ENCODE data around the gene ZDHHC18.
"Not testable (repeated sequence)": the region's sequence is repeated elsewhere in the genome, so short reads cannot be mapped to it uniquely, and the experiment has no call there.

ZDHHC18 gene

GRCh38 chr1:26791626-26792025 lies 34.9 kb upstream of the ZDHHC18 start:
- no peak for DNase-seq

DNA sequence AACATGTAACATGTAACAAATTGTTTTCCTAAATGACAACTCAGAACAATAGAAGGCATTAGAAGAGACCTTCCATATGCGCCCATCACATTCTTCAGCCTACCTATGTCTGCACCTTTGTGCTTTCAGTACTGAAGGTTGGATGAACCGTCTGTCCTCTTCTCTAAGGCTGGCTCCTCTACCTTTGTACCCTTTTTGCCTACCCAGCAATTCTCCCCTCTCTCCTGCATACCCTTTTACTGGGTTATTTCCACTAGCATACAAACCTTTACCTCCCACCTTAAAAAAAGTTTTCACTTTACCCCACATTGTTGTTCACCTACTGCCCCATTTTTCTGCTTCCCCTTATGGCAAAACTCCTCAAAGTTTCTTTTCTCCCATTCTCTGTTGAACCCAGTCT lies 33.6 kb upstream of the ZDHHC18 start:
- no peak for DNase-seq

GRCh38 chr1:26794391-26794790 lies 32.1 kb upstream of the ZDHHC18 start:
- no peak for DNase-seq

DNA sequence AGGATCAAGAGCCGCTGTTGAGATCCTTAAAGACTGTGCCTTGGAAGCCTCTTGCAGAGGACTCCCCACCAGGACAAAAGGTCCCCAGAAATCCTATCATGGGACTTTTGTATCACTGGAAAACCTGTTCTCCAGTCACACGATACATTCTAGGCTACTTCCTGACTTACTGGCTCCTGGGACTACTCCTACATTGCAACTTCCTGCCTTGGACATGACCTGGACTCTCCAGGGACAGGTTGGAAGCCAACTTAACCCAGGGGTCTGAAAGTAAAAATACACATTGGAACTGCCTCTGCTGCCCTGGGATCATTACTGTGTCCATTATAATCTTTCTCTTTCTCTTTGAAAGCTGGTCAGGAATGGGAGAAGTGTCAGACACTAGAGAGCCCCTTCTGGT lies 28.9 kb upstream of the ZDHHC18 start:
- no peak for DNase-seq

- no peak for DNase-seq
Observed at GRCh38 chr1:26799479-26800142, 26.9 kb upstream of the ZDHHC18 start.

- not testable (repeated sequence) for DNase-seq
Observed at GRCh38 chr1:26803932-26804331, 22.6 kb upstream of the ZDHHC18 start.

DNA sequence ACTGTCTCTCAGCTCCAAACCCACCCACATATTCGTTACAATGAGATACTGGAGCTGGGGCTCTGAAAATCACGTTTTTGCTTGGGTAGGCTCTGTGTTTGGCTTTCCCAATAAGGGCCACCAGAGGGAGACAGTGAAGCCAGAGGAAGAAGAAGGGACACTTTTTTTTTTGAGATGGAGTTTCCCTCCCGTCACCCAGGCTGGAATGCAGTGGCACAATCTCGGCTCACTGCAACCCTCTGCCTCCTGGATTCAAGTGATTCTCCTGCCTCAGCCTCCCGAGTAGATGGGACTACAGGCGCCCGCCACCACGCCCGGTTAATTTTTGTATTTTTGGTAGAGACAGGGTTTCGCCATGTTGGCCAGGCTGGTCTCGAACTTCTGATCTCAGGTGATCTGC lies 16.4 kb upstream of the ZDHHC18 start:
- DNase-seq: peak; percentile 27

DNA sequence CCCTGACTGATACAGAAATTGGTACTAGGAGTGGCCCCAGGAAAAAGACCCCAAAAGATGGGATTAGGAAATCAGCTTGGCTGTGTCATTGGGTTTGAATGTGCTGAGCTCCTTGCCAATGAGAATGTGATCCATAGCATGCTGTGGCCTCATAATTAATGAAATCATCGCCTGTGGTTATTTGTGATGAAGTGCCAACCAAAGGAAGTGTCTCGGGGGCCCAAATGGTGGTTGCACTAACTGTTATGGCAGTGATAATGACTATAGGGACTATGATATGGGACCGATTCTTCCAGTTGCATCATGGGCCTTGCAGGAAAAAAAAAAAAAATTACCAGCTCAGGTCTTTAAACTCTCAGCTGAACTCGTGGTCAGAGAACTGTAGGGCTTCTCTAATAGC lies 15.4 kb upstream of the ZDHHC18 start:
- no peak for DNase-seq

DNA sequence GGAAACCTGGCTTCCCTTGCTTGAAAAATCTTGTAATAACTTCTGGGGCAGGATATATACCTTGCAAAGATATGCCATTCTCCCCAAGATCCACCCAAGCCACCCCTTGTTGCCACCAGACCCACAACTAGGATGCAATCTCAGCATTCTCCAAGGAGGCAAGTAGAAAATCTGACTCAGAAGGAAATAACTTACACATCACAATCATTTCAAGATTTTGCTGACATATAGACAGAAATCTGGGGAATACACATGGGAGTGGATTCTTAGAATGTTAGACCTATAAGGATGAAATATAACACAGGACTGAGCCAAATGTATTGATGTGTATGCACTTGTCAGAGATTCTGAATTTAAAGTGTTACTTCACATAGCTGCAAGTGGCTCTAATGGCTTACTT lies 14.8 kb upstream of the ZDHHC18 start:
- no peak for DNase-seq

DNA sequence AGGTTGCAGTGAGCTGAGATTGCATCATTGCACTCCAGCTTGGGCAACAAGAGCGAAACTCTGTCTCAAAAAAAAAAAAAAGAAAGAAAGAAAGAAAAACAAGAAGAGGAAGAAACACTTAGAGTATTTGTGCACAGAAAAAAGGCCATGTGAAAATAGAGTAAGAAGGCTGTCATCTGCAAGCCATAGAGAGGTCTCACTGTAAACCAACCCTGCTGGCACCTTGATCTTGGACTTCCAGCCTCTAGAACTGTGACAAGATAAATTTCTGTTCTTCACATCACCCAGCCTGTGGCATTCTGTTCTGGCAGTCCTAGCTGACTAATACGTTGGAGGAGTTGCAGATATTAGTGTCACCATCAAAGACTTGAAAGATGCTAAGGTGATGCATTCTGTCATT lies 12.1 kb upstream of the ZDHHC18 start:
- DNase-seq: no peak

DNA sequence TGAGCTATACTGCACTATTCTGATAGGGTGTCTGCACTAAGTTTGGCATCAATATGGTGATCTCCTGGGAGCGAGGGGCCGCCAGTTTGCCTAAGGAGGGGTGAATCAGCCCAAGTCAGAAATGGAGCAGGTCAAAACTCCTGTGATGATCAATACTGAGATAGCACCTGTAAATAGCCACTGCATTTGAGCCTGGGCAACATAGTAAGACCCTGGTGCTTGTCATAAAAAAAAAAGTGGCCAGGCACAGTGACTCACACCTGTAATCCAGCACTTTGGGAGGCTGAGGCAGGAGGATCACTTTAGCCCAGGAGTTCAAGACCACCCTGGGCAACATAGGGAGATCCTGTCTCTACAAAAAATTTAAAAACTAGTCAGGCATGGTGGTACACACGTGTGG lies 11.6 kb upstream of the ZDHHC18 start:
- DNase-seq: no peak

DNA sequence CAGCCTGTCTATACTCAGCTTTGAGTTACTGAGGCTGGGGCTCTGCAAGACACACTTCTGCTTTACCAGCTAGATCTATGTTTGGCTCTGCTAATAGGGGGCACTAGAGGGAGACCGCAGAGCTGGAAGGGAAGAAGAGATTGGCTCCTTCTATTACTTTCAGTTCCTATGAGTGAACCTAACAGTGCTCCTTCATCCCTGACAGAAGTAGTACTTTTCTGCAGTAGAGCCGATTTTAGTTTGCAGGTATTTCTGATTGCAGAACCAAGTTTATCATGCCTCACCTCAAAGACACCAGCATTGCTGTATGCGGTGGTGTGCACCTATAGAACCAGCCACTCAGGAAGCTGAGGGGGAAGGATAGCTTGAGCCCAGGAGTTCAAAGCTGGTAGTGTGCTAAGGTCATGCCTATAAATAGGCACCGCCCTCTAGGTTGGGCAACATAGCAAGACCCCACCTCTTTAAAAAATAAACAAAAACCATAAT lies 5.7 kb upstream of the ZDHHC18 start:
- DNase-seq: no peak

GRCh38 chr1:26822737-26823395 lies 3.6 kb upstream of the ZDHHC18 start:
- no peak for DNase-seq

DNA sequence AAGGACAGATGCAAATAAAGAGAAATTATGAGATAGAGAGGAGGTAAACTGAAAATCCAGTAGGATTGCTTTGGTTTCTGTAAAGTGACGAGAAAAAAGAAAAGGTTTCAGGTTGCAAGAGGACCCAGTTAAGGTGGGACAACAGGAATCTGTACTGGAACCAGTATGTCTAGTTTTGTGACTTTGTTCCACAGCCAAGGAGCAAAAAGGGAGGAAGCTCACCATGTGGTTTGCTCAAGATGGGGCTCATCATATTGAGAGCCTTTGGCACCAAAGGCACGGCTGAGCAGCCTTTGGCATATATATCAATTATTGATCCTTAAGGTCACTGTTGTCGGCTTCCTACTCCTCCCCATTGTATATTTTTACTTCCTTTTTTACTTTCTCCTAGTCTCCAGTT lies 1.8 kb upstream of the ZDHHC18 start:
- no peak for DNase-seq

GRCh38 chr1:26827106-26827604 lies 667 bp downstream of the ZDHHC18 start:
- DNase-seq: no peak

DNA sequence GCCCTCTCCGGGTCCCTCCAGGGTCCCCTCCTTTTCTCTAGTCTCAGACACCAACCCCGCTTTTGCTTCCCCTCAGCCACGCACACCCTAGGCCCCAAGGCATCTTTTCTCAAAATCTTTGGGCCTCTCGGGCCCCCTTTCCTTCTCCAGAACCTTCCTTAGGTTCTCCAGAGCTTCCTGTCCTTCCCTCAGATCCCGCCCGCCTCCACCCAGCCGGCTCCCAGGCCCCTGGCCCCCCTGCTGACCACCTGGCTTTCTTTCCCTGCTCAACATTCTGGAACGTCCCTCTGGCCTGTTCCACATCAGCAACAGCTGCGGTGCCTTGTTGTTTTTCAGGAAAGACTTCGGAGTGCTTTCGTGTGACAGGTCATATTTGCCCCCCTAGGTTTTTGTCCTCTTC lies 1.2 kb downstream of the ZDHHC18 start:
- peak; percentile 16 for DNase-seq

DNA sequence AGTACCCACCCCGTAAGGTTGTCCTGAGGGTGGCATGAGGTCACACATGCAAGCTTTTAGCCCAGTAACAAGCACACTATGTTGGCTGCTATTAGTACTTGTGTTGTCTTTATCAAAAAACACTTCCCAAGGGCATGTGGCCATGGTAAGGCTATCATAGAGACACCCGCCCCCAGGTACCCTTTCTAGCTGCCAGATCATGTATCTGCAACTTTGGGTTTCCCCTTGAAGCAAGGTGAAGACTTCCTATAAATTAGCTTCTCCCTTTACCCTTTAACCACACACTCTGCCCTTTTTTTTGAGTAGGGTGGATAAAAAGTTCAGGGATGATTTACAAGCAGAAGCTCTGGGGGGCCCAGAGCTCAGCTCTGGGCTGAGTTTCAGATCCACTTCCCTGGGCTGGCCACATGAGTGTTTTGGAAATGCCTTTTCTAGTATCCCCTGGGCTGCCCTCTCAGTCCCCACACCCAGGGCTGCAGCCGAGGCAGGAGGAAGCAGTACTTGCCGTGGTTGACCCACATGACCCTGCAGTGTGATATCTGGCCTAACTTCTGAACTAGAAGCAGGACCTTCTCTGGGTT lies 2.0 kb downstream of the ZDHHC18 start:
- DNase-seq: no peak

DNA sequence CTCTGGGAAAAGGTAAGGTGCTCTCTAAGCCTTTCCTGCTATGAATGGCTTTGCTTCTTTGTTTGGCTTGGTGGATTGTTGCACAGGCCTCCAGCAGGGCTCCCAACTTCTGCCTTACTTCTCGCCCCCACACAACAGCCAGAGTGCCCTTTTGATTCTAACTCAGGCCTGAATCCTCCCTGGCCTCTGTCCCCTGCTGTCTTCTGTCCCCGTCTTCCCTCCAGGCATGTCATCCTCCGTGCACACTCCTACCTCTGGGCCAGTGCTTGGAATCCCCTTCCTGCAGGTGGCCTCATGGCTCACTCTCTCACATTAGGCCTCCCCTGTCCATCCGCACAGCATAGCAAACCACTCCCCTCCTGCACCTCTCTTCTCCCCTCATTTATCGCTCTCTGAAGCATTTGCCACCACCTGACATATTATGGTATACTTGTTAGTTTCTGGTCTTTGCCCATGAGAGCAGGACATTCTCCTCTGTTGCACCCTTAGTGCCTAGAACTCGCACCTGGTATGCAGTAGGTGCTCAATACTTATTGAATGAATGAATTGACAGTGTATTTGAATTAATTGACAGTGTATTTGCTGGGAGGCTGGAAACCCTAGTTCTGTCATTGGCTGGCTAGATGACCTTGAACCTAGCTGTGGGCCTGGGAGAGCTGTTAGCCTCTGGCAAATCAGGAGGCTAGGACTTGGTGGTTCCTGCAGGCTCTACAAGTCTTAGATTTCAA lies 2.9 kb downstream of the ZDHHC18 start:
- no peak for DNase-seq

GRCh38 chr1:26831059-26831458 lies 4.6 kb downstream of the ZDHHC18 start:
- no peak for DNase-seq

DNA sequence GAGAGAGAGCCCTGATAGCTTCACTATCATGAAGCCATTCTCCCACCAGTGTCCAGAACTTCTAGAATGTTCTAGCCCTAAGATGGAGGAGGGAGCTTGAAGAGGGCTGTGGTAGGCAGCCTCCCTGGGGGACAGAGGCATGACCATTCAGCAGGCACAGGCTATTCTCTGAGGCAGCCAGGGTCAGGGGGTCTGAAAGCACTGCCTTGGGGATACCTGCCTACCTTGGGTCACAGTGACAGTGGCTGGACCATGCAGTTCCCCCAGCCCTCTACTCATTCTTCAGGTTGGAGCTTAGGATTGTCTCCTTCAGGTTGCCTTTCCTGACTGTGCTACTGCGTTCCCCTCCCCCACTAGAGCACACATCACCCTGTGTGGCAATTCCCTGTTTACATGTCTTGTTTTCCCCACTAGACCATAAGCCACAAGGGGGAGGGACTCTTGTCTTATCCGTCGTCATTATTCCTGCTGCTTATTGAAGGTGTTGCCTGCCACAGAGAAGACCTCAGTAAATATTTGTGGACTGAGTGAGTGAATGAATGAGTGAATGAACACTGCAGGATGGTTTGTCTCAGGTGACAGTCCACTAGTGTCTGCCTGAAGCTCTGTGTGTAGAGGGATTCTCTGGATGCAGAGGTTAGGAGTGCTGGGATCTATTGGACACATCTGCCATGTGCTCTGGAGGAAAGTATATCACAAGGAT lies 5.2 kb downstream of the ZDHHC18 start:
- no peak for DNase-seq

- no peak for DNase-seq
Observed at GRCh38 chr1:26832249-26832960, 5.9 kb downstream of the ZDHHC18 start.
